COLO668 (cell line): ENCODE results near the gene GPT2.
"Not testable (repeated sequence)": the region's sequence is repeated elsewhere in the genome, so short reads cannot be mapped to it uniquely, and the experiment has no call there.

Experiments used
- DNase-seq: peaks from one replicate; lab custom pipeline; 2025; ENCODE audit not compliant: unreplicated experiment; lab: John Stamatoyannopoulos, UW

GPT2 gene

GRCh38 chr16:46862555-46863447 is 21.4 kb upstream of the GPT2 start:
- DNase-seq = no peak

GRCh38 chr16:46866286-46866685 is 17.9 kb upstream of the GPT2 start:
- DNase-seq = no peak

- not testable (repeated sequence) for DNase-seq
Measured at GRCh38 chr16:46867486-46867885, 16.7 kb upstream of the GPT2 start.

GRCh38 chr16:46868891-46869290 is 15.3 kb upstream of the GPT2 start:
- not testable (repeated sequence) for DNase-seq

- DNase-seq = no peak
Measured at GRCh38 chr16:46871597-46871996, 12.6 kb upstream of the GPT2 start.

- no peak for DNase-seq
Measured at GRCh38 chr16:46873201-46873600, 11.0 kb upstream of the GPT2 start.

- DNase-seq = no peak
Measured at GRCh38 chr16:46875243-46875642, 8.9 kb upstream of the GPT2 start.

- no peak for DNase-seq
Measured at GRCh38 chr16:46882304-46882939, 1.7 kb upstream of the GPT2 start.

GRCh38 chr16:46882940-46883307 is 1.2 kb upstream of the GPT2 start:
- no peak for DNase-seq

- peak; percentile 54 for DNase-seq
Measured at GRCh38 chr16:46883353-46883689, 841 bp upstream of the GPT2 start.

- peak; percentile 43 for DNase-seq
Measured at GRCh38 chr16:46884513-46885293, 541 bp downstream of the GPT2 start.

- peak; percentile 15 for DNase-seq
Measured at GRCh38 chr16:46885960-46886763, 2.0 kb downstream of the GPT2 start.

- DNase-seq = no peak
Measured at GRCh38 chr16:46886764-46887523, 2.8 kb downstream of the GPT2 start.

GRCh38 chr16:46887524-46887854 is 3.3 kb downstream of the GPT2 start:
- DNase-seq = peak; percentile 10

GRCh38 chr16:46889245-46889941 is 5.2 kb downstream of the GPT2 start:
- DNase-seq = no peak

GRCh38 chr16:46889942-46890300 is 5.8 kb downstream of the GPT2 start:
- DNase-seq = no peak

- DNase-seq = no peak
Measured at GRCh38 chr16:46891910-46892309, 7.7 kb downstream of the GPT2 start.

GRCh38 chr16:46894036-46894672 is 10.0 kb downstream of the GPT2 start:
- no peak for DNase-seq
